Stimulated activated CD4-positive, alpha-beta T cell treated with anti-CD3 and anti-CD28 coated beads, Interleukin-4, amount 100 ng/mL, for 24 hours (primary cell): ENCODE results near the gene RAD51B.
A peak's percentile ranks its signal among the peaks of the same experiment; 100 is the strongest.

Experiments
- DNase-seq: peaks from one replicate; pipeline ENCODE4 v3.0.0-alpha.2; 2020

The RAD51B gene

DNA sequence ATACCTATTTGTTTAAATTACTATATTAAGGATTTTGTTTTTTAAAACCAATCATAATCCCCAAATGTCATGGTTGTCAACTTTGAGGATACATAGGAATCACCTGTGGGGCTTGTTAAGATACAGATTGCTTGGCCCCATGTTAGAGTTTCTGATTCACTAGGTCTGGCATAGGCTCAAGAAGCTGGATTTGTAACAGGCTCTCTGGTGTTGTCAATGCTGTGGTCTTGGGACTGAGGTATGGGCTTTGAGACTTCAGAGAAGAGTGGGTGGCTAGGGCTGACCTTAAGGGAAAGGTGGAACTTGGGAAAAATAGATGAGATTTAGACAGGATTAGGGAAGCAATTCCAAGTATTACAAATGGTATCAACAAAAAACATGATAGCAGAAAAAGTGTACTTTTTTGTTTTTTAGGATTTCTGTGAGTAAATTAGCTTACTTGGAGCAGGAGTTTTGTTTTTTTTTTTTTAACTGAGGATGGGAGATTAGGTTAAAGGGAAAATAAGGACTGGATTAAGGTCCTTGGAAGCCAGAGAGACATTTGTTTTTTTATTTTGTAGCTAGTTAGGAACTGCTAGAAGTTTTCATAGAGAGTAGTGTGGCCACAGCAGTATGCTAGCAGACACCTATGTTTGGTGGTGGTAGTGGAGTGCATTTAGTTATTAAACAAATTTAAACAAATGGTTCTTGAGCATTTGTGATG lies 88.6 kb downstream of the RAD51B start:
- no peak for DNase-seq

GRCh38 chr14:67911562-67911961 lies 92.0 kb downstream of the RAD51B start:
- no peak for DNase-seq

- DNase-seq = no peak
These were observed 96.9 kb downstream of the RAD51B start for GRCh38 chr14:67916430-67916829.

- no peak for DNase-seq
These were observed 97.4 kb downstream of the RAD51B start for GRCh38 chr14:67917006-67917405.

DNA sequence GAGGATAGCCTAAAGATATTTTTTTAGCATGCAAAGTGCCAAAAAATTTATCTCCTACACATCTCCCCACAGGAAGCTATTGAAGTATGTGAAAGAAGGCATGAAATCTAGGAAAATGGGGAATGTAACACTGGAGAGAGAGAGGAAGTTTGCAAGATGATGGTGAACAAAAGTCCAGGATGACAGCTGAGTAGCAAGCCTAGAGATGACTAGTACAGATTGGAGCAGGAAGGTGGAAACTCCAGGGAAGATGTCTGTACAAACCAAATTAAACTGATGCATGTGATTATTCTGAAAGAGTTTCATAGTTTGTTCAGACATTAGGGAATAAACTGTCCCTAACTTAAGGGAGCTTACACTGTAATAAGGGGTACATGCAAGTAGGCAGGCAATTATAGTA lies 99.3 kb downstream of the RAD51B start:
- no peak for DNase-seq

- DNase-seq = no peak
These were observed 99.9 kb downstream of the RAD51B start for GRCh38 chr14:67919259-67920032.

DNA sequence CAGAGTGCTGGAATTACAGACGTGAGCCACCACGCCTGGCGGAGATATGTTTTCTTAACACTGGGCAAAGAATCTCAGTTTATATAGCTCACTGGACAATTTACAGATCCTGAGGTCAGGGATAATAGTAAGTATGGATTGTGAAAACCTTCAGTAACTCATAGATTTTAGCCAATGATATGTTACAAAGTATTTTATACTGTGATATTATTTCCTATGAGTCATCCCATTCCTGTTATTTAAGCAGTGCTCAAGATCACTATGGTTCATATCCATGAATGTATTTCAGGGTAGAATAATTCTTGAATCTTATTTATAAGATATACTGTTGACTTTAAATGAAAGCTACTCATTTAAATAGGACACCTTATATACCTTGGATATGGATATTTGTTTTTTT lies 107.2 kb downstream of the RAD51B start:
- no peak for DNase-seq

GRCh38 chr14:67927244-67927643 lies 107.7 kb downstream of the RAD51B start:
- DNase-seq = no peak

- no peak for DNase-seq
These were observed 108.8 kb downstream of the RAD51B start for GRCh38 chr14:67928375-67928774.

GRCh38 chr14:67932708-67933246 lies 113.2 kb downstream of the RAD51B start:
- no peak for DNase-seq

DNA sequence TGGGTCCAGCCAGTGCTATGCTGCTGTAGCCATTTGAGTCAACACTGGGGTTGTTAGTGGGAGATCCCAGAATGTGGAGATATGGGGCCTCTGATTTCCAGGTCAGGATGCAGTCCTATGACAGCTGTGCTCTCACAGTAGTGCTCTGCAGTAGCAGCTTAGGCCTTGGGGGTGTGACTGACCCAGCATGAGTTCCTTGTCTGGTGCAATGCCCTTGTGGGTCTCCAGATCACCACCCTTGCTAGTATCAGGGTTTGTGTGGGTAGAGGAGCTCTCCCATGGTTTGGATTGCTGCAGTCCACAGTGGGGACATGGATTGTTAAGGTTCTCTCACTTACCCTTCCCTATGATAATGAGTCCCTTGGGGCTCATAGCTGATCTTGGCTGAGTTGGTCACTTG lies 113.7 kb downstream of the RAD51B start:
- no peak for DNase-seq

GRCh38 chr14:67934087-67934486 lies 114.5 kb downstream of the RAD51B start:
- DNase-seq = peak; percentile 15

DNA sequence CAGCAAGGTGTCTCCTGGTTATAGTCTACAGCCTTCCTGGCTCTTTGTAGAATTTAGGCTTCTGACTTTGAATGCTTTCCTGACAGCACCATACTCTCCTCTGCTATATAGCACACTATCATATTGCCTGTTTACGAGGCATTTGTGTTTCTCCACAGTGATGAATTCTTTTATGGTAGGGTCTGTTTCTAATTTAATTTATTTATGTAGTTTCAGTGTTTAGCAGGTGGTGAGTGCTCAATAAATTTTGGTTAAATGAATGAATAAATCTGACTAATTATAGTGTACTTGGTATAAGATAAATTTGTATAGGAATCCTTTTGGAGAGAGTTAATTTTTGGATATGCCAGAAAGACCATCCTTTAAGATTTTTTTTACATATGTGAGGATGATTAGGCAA lies 115.3 kb downstream of the RAD51B start:
- no peak for DNase-seq

DNA sequence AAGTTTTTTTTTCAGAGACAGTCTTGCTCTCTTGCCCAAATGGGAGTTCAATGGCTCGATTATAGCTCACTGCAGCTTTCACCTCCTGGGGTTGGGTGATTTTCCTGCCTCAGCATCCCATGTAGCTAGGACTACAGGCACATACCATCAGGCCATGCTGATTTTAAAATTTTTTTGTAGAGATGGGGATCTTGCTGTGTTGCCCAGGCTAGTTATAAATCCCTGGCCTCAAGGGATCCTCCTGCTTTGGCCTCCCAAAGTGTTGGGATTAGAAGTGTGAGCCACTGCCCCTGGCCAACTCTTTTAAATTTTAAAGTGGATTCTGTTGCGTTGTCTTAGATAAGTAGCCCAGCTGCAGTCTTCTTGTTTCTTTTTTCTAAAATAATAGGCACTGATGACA lies 115.8 kb downstream of the RAD51B start:
- DNase-seq = no peak

- no peak for DNase-seq
These were observed 118.5 kb downstream of the RAD51B start for GRCh38 chr14:67938071-67938470.

GRCh38 chr14:67940486-67941455 lies 121.2 kb downstream of the RAD51B start:
- no peak for DNase-seq

GRCh38 chr14:67941456-67942018 lies 122.0 kb downstream of the RAD51B start:
- no peak for DNase-seq

DNA sequence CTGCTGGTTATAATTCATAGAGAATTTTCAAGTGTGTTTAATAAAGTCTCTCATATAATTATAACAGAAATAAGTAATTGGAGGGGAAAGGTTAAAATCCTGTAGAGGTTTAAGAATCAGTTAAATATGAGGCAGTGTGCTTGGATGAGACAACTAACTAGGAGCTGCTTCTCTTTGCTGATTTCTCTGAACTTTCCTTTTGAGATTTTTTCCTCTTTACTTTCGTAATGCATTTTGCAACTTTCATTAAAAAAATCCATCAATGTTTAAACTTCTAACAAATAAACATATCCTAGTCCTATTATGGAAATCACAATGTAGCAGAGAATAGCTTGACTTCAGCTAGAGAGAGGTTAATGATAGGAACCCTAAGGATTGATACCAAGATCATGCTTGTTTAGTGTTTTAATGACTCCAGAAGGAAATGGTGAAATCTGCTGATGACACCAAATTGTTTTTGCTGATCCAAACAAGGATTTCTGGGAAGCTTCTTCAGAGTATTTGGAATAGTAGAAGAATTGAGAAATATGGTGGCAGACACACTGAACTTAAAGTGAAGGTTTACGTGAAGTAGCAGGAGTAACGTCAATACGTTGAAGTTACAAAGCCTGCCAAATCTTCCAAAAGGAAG lies 122.6 kb downstream of the RAD51B start:
- DNase-seq = no peak

DNA sequence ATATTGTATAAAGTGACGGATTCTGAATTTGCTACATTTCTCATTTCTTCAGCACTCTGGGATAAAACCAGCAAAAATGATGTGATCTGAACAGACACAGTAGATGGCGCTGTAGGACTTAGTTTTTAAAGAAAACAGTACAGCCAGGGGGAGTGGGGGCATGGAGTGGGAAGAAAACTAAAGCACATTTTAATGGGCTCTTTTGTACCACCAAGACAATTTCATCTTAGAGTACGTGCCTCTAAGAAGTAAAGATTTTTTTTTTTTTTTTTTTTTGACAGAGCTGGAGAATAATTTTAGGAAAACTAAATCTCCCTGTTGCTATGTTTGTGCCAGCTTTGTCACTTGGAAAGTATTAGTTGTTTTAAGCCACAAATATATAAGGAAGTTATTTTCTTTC lies 124.4 kb downstream of the RAD51B start:
- peak; percentile 58 for DNase-seq

GRCh38 chr14:67944605-67945004 lies 125.0 kb downstream of the RAD51B start:
- DNase-seq = no peak

DNA sequence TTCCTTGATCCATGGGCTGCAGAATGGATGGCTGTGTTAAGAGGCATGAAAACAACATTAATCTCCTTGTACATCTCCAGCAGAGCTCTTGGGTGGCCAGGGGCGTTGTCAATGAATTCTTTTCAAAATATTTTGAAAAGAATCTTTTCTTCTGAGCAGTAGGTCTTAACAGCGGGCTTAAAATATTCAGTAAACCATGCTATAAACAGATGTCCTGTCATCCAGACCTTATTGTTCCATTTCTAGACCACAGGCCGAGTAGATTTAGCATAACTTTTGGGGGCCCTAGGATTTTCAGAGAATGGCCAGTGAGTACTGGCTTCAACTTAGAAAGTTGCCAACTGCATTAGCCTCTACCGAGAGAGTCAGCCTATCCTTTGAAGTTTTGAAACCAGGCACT lies 130.2 kb downstream of the RAD51B start:
- no peak for DNase-seq

- no peak for DNase-seq
These were observed 130.8 kb downstream of the RAD51B start for GRCh38 chr14:67950386-67950785.
